Chondrocyte (in vitro differentiated cells): Measurements from ENCODE around the gene SAPCD2. TPM values are rescaled to one million over a fixed set of nuclear protein-coding genes. Genes with fewer than 3 reads are reported as not detected.

Source experiments
- DNase-seq: peaks from one replicate; pipeline ENCODE4 v3.0.0; 2021; ENCODE audit warnings: mixed read lengths, low spot score
- H3K27ac Mint-ChIP-seq: one replicate; pipeline ENCODE4 v1.8.0; 2021; ENCODE audit warnings: mild to moderate bottlenecking, moderate library complexity, mixed read lengths; ENCODE audit not compliant: unreplicated experiment
- H3K27me3 Mint-ChIP-seq: 2 replicates; pipeline ENCODE4 v1.8.0; 2021; ENCODE audit warnings: low read depth, mixed read lengths
- H3K36me3 Mint-ChIP-seq: 2 replicates; pipeline ENCODE4 v1.8.0; 2021; ENCODE audit warnings: low read depth, mixed read lengths
- H3K4me1 Mint-ChIP-seq: 2 replicates; pipeline ENCODE4 v1.8.0; 2021; ENCODE audit warnings: low read depth, mild to moderate bottlenecking, mixed read lengths
- H3K4me3 Mint-ChIP-seq: one replicate; pipeline ENCODE4 v1.8.0; 2021; ENCODE audit warnings: mild to moderate bottlenecking, moderate library complexity, mixed read lengths; ENCODE audit not compliant: unreplicated experiment
- H3K9me3 Mint-ChIP-seq: 2 replicates; pipeline ENCODE4 v1.8.0; 2021; ENCODE audit warnings: low read depth, mixed read lengths
- CTCF ChIP-seq: fragments of 200-600 bp; sonication (generic); IDR thresholded peaks from 2 replicates; pipeline ENCODE4 v1.5.0; 2021; ENCODE audit warnings: antibody characterized with exemption, mild to moderate bottlenecking, moderate library complexity
- total RNA-seq: library from RNA; stranded (reverse); gene quantifications from 3 replicates; pipeline ENCODE4 v1.2.1, GENCODE V29; 2021

Gene SAPCD2
- total RNA-seq, 1 donor from 2014 or later: 2.5 TPM

- no peaks in the 10 kb centered on the region for H3K9me3 Mint-ChIP-seq
- H3K4me1 Mint-ChIP-seq: peaks cover 15% of the 10 kb centered on the region
- no peak for TF ChIP-seq CTCF
- H3K4me3 Mint-ChIP-seq: no peak overlapping the region
- H3K36me3 Mint-ChIP-seq: no peaks in the 10 kb centered on the region
- DNase-seq: no peak
- no peak overlapping the region for H3K27ac Mint-ChIP-seq
- no peaks in the 10 kb centered on the region for H3K27me3 Mint-ChIP-seq
These were observed 1.5 kb downstream of the SAPCD2 start for GRCh38 chr9:137068539-137069507.

GRCh38 chr9:137067860-137068538 is 2.4 kb downstream of the SAPCD2 start:
- no peak for DNase-seq
- Mint-ChIP-seq H3K9me3 (no peaks in the 10 kb centered on the region), H3K4me3 (no peak overlapping the region), H3K27me3 (no peaks in the 10 kb centered on the region), H3K27ac (no peak overlapping the region), H3K4me1 (peaks cover 15% of the 10 kb centered on the region), H3K36me3 (no peaks in the 10 kb centered on the region)
- peak; percentile 86 for TF ChIP-seq CTCF

- H3K4me3 Mint-ChIP-seq: no peak overlapping the region
- no peak for TF ChIP-seq CTCF
- no peaks in the 10 kb centered on the region for H3K9me3 Mint-ChIP-seq
- H3K27ac Mint-ChIP-seq: no peak overlapping the region
- H3K4me1 Mint-ChIP-seq: peaks cover 14% of the 10 kb centered on the region
- no peaks in the 10 kb centered on the region for H3K27me3 Mint-ChIP-seq
- H3K36me3 Mint-ChIP-seq: no peaks in the 10 kb centered on the region
- no peak for DNase-seq
These were observed 4.1 kb downstream of the SAPCD2 start for GRCh38 chr9:137066096-137066861.

- TF ChIP-seq CTCF: no peak
- Mint-ChIP-seq H3K36me3 (no peaks in the 10 kb centered on the region), H3K4me3 (no peak overlapping the region), H3K27me3 (no peaks in the 10 kb centered on the region), H3K27ac (no peak overlapping the region), H3K9me3 (no peaks in the 10 kb centered on the region), H3K4me1 (peaks cover 6% of the 10 kb centered on the region)
- no peak for DNase-seq
These were observed 4.9 kb downstream of the SAPCD2 start for GRCh38 chr9:137065336-137065967.

- DNase-seq: no peak
- H3K9me3 Mint-ChIP-seq: no peaks in the 10 kb centered on the region
- no peak for TF ChIP-seq CTCF
These were observed 5.5 kb downstream of the SAPCD2 start for GRCh38 chr9:137064880-137065164.

More at GRCh38 chr9:137064880-137065164, 5.5 kb downstream of the SAPCD2 start:
- Mint-ChIP-seq H3K36me3 (no peaks in the 10 kb centered on the region), H3K4me3 (no peak overlapping the region), H3K27ac (no peak overlapping the region), H3K4me1 (peaks cover 6% of the 10 kb centered on the region), H3K27me3 (no peaks in the 10 kb centered on the region)
